Activated CD8-positive, alpha-beta T cell treated with anti-CD3 and anti-CD28 coated beads for 36 hours (primary cell): Measurements from ENCODE around the gene LEMD2. TPM values are rescaled to one million over a fixed set of nuclear protein-coding genes. Genes with fewer than 3 reads are reported as not detected.

Source experiments
- ATAC-seq: fragments of 200-7000 bp; cut with Tn5 transposase; one replicate; pipeline ENCODE4 v1.10.0; 2021; ENCODE audit warnings: mild to moderate bottlenecking, moderate library complexity
- CTCF ChIA-PET: fragments of 350-600 bp; sonication (Branson Sonifier 250); formaldehyde crosslinking; loops from one replicate; lab custom pipeline; 2021; ENCODE audit warnings: antibody characterized with exemption; lab: Charles Lee
- POLR2A ChIA-PET: fragments of 350-600 bp; sonication (Branson Sonifier 250); formaldehyde crosslinking; loops from one replicate; lab custom pipeline; 2021; ENCODE audit warnings: antibody characterized with exemption; lab: Charles Lee
- DNase-seq: peaks from one replicate; pipeline ENCODE4 v3.0.0-alpha.2; 2020
- H3K27ac Mint-ChIP-seq: one replicate; pipeline ENCODE4 v1.8.0; 2021; ENCODE audit warnings: mild to moderate bottlenecking, mixed read lengths
- H3K27me3 Mint-ChIP-seq: one replicate; pipeline ENCODE4 v1.8.0; 2021; ENCODE audit warnings: mixed read lengths
- H3K36me3 Mint-ChIP-seq: one replicate; pipeline ENCODE4 v1.8.0; 2021; ENCODE audit warnings: low read depth, mixed read lengths
- H3K4me1 Mint-ChIP-seq: one replicate; pipeline ENCODE4 v1.8.0; 2021; ENCODE audit warnings: low read depth, mixed read lengths
- H3K4me3 Mint-ChIP-seq: one replicate; pipeline ENCODE4 v1.8.0; 2021; ENCODE audit warnings: mild to moderate bottlenecking, moderate library complexity, mixed read lengths
- H3K9me3 Mint-ChIP-seq: one replicate; pipeline ENCODE4 v1.8.0; 2021; ENCODE audit warnings: mixed read lengths
- CTCF ChIP-seq: fragments of 200-600 bp; IDR thresholded peaks from one replicate; pipeline ENCODE4 v1.8.0; 2022; ENCODE audit warnings: antibody characterized with exemption, mild to moderate bottlenecking
- intact Hi-C: fragments of 100-400 bp; cut with micrococcal nuclease; formaldehyde crosslinking; loops from one replicate; pipeline ENCODE4 v1.10.0; 2022
- total RNA-seq, 2 experiments: library from RNA; stranded (reverse); gene quantifications; one replicate each; pipeline ENCODE4 v1.2.3, GENCODE V29; 2021

LEMD2 gene
- total RNA-seq, 2 experiments from 2014 or later: 40.1 to 41.5 TPM

- POLR2A ChIA-PET: interaction anchor here (0.9 kb wide), 1 partner anchor 18 kb away, joined by 3 read pairs; no protein-coding TSS in a partner anchor
- intact Hi-C loops: no loop called here
- no peak for TF ChIP-seq CTCF
Measured at GRCh38 chr6:33751771-33752645, 36.9 kb downstream of the LEMD2 start.

GRCh38 chr6:33750244-33750991 lies 38.5 kb downstream of the LEMD2 start:
- intact Hi-C loops: no loop called here
- Mint-ChIP-seq H3K9me3 (no peaks in the 10 kb centered on the region), H3K27me3 (no peaks in the 10 kb centered on the region), H3K4me3 (no peak overlapping the region), H3K36me3 (no peaks in the 10 kb centered on the region), H3K4me1 (no peaks in the 10 kb centered on the region), H3K27ac (no peak overlapping the region)
- POLR2A ChIA-PET: interaction anchor here (0.6 to 0.7 kb wide), 2 partner anchors 14 to 277 kb away, joined by 3 to 4 read pairs; no protein-coding TSS in a partner anchor
- DNase-seq: no peak
- no peak for TF ChIP-seq CTCF
- CTCF ChIA-PET: no interaction called here
- ATAC-seq: no peak

More at GRCh38 chr6:33751771-33752645, 36.9 kb downstream of the LEMD2 start:
- CTCF ChIA-PET: no interaction called here
- no peaks in the 10 kb centered on the region for H3K4me1 Mint-ChIP-seq
- no peak for ATAC-seq
- no peaks in the 10 kb centered on the region for H3K9me3 Mint-ChIP-seq
- no peaks in the 10 kb centered on the region for H3K27me3 Mint-ChIP-seq
- DNase-seq: no peak
- H3K36me3 Mint-ChIP-seq: no peaks in the 10 kb centered on the region
- H3K27ac Mint-ChIP-seq: no peak overlapping the region
- H3K4me3 Mint-ChIP-seq: no peak overlapping the region

- CTCF ChIA-PET: no interaction called here
- DNase-seq: no peak
- no peaks in the 10 kb centered on the region for H3K27me3 Mint-ChIP-seq
- H3K4me3 Mint-ChIP-seq: no peak overlapping the region
- H3K4me1 Mint-ChIP-seq: no peaks in the 10 kb centered on the region
- POLR2A ChIA-PET: interaction anchor here (0.6 to 0.8 kb wide), 2 partner anchors 21 to 278 kb away, joined by 3 to 4 read pairs; no protein-coding TSS in a partner anchor
- no peaks in the 10 kb centered on the region for H3K9me3 Mint-ChIP-seq
- H3K36me3 Mint-ChIP-seq: no peaks in the 10 kb centered on the region
- no peak overlapping the region for H3K27ac Mint-ChIP-seq
- no peak for TF ChIP-seq CTCF
- no peak for ATAC-seq
- intact Hi-C loops: no loop called here
Measured at GRCh38 chr6:33749401-33749800, 39.5 kb downstream of the LEMD2 start.

GRCh38 chr6:33748841-33749240 lies 40.1 kb downstream of the LEMD2 start:
- intact Hi-C loops: no loop called here
- H3K9me3 Mint-ChIP-seq: no peaks in the 10 kb centered on the region
- no peak for TF ChIP-seq CTCF
- ChIA-PET POLR2A (no interaction called here), CTCF (interaction anchor here (9.9 kb wide), 1 partner anchor 21 kb away, joined by 87 read pairs; no protein-coding TSS in a partner anchor)
- no peaks in the 10 kb centered on the region for H3K36me3 Mint-ChIP-seq
- DNase-seq (no peak), ATAC-seq (no peak)
- H3K27ac Mint-ChIP-seq: no peak overlapping the region
- peaks cover 2% of the 10 kb centered on the region for H3K4me1 Mint-ChIP-seq
- H3K4me3 Mint-ChIP-seq: no peak overlapping the region
- no peaks in the 10 kb centered on the region for H3K27me3 Mint-ChIP-seq
